Neural crest cell (in vitro differentiated cells): ENCODE results near the gene ARRDC1. TPM values are rescaled to one million over a fixed set of nuclear protein-coding genes. Genes with fewer than 3 reads are reported as not detected.

Experiments
- DNase-seq: peaks from one replicate; pipeline ENCODE4 v3.0.0; 2021; ENCODE audit warnings: low read depth, mixed read lengths, low spot score
- H3K27ac Mint-ChIP-seq: one replicate; pipeline ENCODE4 v1.8.0; 2021; ENCODE audit warnings: mild to moderate bottlenecking, mixed read lengths; ENCODE audit not compliant: unreplicated experiment
- H3K27me3 Mint-ChIP-seq: 2 replicates; pipeline ENCODE4 v1.8.0; 2021; ENCODE audit warnings: low read depth, mild to moderate bottlenecking, mixed read lengths
- H3K36me3 Mint-ChIP-seq: 2 replicates; pipeline ENCODE4 v1.8.0; 2021; ENCODE audit warnings: low read depth, mild to moderate bottlenecking, mixed read lengths
- H3K4me1 Mint-ChIP-seq: 2 replicates; pipeline ENCODE4 v1.8.0; 2021; ENCODE audit warnings: mixed read lengths
- H3K4me3 Mint-ChIP-seq: one replicate; pipeline ENCODE4 v1.8.0; 2021; ENCODE audit warnings: mild to moderate bottlenecking, mixed read lengths
- H3K9me3 Mint-ChIP-seq: 2 replicates; pipeline ENCODE4 v1.8.0; 2021; ENCODE audit warnings: mixed read lengths
- CTCF ChIP-seq: fragments of 200-600 bp; sonication (generic); conservative IDR thresholded peaks from 2 replicates; pipeline ENCODE4 v1.5.0; 2021; ENCODE audit warnings: antibody characterized with exemption, mild to moderate bottlenecking
- total RNA-seq: library from RNA; stranded (reverse); gene quantifications from 2 replicates; pipeline ENCODE4 v1.2.1, GENCODE V29; 2021

ARRDC1 gene
- total RNA-seq, 1 donor from 2014 or later: 18.1 TPM

- Mint-ChIP-seq H3K36me3 (peaks cover 7% of the 10 kb centered on the region), H3K27me3 (no peaks in the 10 kb centered on the region), H3K27ac (no peak overlapping the region), H3K4me1 (peaks cover 10% of the 10 kb centered on the region), H3K9me3 (no peaks in the 10 kb centered on the region), H3K4me3 (no peak overlapping the region)
- DNase-seq: no peak
- TF ChIP-seq CTCF: no peak
Measured at GRCh38 chr9:137638680-137639079, 33.2 kb downstream of the ARRDC1 start.

- Mint-ChIP-seq H3K36me3 (peaks cover 8% of the 10 kb centered on the region), H3K9me3 (no peaks in the 10 kb centered on the region), H3K27ac (no peak overlapping the region), H3K4me3 (no peak overlapping the region), H3K27me3 (no peaks in the 10 kb centered on the region), H3K4me1 (peaks cover 6% of the 10 kb centered on the region)
- no peak for DNase-seq
- no peak for TF ChIP-seq CTCF
Measured at GRCh38 chr9:137639303-137640051, 34.0 kb downstream of the ARRDC1 start.

GRCh38 chr9:137640862-137641261 lies 35.4 kb downstream of the ARRDC1 start:
- no peak for TF ChIP-seq CTCF
- Mint-ChIP-seq H3K27me3 (no peaks in the 10 kb centered on the region), H3K36me3 (peaks cover 8% of the 10 kb centered on the region), H3K4me1 (peaks cover 11% of the 10 kb centered on the region), H3K4me3 (no peak overlapping the region), H3K27ac (no peak overlapping the region), H3K9me3 (no peaks in the 10 kb centered on the region)
- DNase-seq: no peak

- peaks cover 11% of the 10 kb centered on the region for H3K4me1 Mint-ChIP-seq
Measured at GRCh38 chr9:137642118-137642601, 36.7 kb downstream of the ARRDC1 start.

GRCh38 chr9:137642892-137643291 lies 37.4 kb downstream of the ARRDC1 start:
- Mint-ChIP-seq H3K4me3 (no peak overlapping the region), H3K27me3 (no peaks in the 10 kb centered on the region), H3K4me1 (peaks cover 11% of the 10 kb centered on the region), H3K36me3 (peaks cover 11% of the 10 kb centered on the region), H3K27ac (no peak overlapping the region), H3K9me3 (no peaks in the 10 kb centered on the region)
- no peak for DNase-seq
- no peak for TF ChIP-seq CTCF

More at GRCh38 chr9:137642118-137642601, 36.7 kb downstream of the ARRDC1 start:
- Mint-ChIP-seq H3K36me3 (peaks cover 11% of the 10 kb centered on the region), H3K27me3 (no peaks in the 10 kb centered on the region), H3K4me3 (no peak overlapping the region), H3K9me3 (no peaks in the 10 kb centered on the region), H3K27ac (no peak overlapping the region)
- no peak for DNase-seq
- no peak for TF ChIP-seq CTCF
